NCI-H2029 treated with DMSO at 0.1 percent for 48 hours (cell line): ENCODE results near the gene SLC39A13.

ENCODE experiments used
- DNase-seq: peaks from one replicate; lab custom pipeline; 2025; lab: John Stamatoyannopoulos, UW

Gene SLC39A13

DNA sequence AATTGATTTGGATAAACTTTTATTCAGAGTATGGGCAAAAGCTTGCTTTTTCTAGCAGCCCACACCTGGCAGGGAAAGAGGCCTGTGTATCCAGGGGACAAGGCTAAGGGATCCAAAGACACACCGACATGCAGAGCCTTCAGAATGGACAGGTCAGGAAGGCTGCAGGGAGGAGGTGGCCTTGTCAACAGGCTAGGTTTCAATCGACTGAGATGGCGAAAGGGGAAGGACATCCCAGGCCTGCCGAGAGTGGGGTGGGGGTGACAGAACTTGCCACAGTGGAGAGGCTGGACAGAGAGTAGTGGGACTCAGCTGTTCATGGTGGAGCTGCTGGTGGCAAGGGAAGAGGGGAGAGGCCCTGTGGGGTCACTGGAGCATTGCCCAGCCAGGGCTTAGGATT lies 5.3 kb upstream of the SLC39A13 start:
- DNase-seq = no peak

DNA sequence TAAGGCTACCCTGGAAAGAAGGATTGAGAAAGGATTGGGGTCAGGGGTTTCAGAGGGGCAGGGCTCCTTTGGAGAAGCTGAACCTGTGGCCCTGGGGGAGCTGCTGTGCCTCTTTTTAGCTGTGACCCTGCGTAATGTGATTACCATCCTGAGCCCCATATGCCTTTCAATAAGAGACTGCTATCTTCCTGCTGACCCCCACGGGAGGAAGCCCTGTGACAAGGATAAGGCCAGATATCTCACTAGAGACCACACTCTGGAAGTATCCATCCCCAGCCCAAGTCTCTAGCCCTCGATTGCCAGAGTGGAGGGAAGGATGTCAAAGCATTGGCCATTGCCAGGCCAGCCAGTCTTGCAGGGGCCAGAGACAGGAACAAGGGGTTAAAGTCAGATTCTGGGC lies 4.8 kb upstream of the SLC39A13 start:
- DNase-seq = no peak

- DNase-seq = no peak
Measured at GRCh38 chr11:47406896-47407745, 1.3 kb upstream of the SLC39A13 start.

GRCh38 chr11:47408598-47409439 lies 429 bp downstream of the SLC39A13 start:
- DNase-seq = no peak

- no peak for DNase-seq
Measured at GRCh38 chr11:47409440-47410369, 1.3 kb downstream of the SLC39A13 start.

- DNase-seq = no peak
Measured at GRCh38 chr11:47410370-47411264, 2.2 kb downstream of the SLC39A13 start.

GRCh38 chr11:47411884-47412746 lies 3.7 kb downstream of the SLC39A13 start:
- DNase-seq = no peak

GRCh38 chr11:47413351-47413750 lies 5.0 kb downstream of the SLC39A13 start:
- no peak for DNase-seq

DNA sequence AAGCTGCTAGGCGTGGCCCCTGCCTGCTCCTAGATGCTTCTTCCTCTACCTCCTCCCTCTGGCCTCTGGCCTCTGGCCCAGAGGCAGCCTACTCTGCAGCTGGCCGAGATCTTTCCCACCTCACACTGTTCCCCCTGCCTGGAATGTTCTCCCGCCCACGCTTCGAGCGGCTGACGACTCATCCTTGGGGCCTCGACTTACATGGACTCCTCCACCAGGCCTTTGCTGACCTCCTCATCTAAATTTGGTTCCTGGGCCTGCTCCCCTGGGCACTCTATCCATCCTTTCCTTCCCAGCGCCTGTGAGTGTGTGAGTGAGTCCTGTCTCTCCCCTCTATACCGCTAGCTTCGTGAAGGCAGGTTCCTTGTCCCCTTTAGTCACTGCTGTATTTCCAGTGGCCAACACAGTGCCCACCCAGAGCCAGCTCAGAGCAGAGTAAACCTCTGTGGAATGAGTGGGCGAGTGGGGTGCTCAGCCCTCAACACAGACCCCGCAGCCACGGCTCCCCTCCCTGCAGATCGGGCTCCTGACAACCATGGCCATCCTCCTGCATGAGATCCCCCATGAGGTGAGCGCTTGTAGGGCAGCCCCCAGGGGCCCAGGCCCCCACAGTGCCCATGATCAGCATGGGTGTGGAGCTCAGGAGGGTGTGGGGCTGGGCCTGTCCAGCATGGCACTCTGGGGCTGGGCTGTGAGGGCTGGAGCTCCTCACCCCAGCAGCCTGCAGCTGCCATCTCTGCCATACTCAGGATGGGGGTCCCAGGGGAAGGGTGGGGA lies 5.7 kb downstream of the SLC39A13 start:
- no peak for DNase-seq

DNA sequence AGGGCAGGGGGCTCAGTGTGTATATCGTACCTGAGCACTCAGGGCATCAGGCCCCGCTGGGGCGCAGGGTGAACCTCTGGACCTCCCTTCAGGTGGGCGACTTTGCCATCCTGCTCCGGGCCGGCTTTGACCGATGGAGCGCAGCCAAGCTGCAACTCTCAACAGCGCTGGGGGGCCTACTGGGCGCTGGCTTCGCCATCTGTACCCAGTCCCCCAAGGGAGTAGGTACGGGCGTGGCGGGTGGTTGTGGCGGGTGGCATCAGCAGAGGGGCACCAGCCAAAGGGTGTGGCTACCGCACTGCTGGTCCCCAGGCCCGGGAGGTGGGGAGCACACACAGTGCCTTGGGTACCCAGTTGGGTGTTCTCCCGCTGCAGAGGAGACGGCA lies 6.3 kb downstream of the SLC39A13 start:
- DNase-seq = no peak

GRCh38 chr11:47415091-47415854 lies 6.9 kb downstream of the SLC39A13 start:
- no peak for DNase-seq

- peak; percentile 82 for DNase-seq
Measured at GRCh38 chr11:47415949-47416472, 7.6 kb downstream of the SLC39A13 start.

GRCh38 chr11:47417712-47418111 lies 9.3 kb downstream of the SLC39A13 start:
- DNase-seq = no peak

DNA sequence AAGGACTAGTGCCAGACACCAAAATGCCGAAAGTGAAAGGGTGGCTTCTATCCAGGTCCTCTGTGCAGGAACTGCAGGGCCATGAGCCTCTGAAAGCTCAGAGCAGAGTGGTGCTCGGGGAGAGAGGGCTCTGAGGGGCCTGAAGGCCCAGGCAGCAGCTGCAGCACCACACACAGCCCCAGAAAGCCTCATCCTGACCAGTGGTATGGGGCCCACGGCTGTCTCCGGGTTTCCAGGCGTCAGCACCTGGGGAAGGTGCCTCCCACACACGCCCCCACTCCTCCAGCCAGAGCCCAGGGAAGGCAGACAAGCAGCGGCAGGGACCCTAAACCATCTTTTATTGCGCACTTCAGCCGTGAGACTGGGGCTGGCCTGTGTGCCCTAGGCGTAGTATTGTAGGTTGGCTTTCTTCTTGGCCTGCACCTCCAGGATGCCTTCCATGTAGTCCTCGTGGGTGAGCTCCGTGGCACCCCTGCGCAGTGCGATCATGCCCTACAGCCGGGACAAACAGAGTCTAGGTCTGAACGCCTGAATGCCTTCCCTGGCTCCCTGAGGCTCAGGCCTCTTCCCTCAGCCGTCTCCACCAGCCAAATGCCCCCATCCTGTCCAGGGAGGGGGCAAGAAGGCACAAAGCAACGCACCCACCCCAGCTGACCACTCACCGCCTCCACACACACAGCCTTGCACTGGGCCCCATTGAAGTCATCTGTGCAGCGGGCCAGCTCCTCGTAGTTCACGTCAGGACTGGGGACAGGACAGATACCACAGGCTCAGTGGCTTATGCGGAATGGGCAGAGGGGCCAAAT lies 10.3 kb downstream of the SLC39A13 start:
- DNase-seq = no peak

DNA sequence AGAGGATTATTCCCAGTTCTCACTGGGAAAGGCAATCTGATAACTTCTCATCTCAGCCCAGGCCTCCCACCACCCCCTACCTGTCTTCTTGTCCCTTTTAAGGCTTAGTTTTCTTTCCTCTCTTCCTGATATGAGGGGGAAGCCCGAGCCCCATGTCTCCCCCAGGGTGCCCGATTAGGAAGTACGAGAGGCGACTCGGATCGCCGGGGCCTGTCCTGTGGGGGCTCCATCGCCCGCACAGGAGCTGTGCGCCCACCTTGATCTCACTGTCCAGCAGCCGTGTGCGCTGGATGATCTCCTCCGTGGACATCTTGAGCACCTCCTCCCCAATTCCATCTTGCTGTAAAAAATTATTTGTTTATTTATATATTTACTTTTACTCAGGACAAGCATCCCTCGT lies 17.2 kb downstream of the SLC39A13 start:
- DNase-seq = no peak

DNA sequence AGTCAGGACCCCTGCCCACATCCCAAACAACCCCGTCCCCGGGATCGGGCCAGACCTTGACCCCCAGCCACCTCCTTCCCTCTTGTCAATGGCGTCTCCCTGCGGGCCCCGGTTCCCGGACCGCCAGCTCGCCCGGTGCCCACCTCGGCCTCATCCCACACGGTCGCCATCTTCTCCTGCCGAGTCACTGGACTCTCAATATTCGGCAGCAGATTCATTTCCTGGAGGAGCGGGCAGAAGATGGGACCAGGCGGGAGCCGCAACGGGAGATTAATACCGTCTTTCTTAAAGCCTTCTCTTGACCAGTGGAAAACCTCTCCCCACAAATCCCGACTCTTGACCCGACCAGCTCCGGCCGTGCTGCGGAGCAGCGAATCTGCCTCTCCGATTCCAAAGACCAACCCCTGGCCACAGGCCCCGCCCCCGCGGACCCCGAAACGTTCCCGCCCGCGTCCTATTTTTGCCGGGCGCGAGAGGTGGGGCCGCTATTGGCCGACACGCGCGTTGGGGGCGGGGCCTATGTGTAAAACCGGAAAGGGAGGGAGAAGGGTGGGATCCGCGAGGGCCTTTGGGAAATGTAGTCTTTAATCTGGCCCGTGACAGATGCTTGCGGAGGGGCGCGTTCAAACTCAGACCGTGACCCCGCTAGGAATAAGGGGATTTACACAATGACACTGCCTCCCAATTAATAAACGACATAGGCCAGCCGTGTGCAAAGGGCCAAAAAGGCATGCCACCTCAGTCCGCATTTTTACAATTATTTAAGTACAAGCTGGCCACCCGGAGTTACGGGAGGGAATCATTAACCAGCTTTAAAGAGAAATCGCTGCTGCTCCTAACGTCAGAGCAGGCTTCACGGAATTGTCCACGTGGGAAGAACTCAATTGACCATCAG lies 17.9 kb downstream of the SLC39A13 start, which contains the start of gene PSMC3:
TSS of gene PSMC3 (minus strand) at position 378 of the 895 bp plus-strand sequence. CDS start at position 218, 160 bp downstream.
- DNase-seq = peak; percentile 95
